ENCODE measurements around the gene MOCS1.

The MOCS1 gene

GRCh38 chr6:39899554-39900295 lies 34.5 kb downstream of the MOCS1 start:
- no peak for DNase-seq

DNA sequence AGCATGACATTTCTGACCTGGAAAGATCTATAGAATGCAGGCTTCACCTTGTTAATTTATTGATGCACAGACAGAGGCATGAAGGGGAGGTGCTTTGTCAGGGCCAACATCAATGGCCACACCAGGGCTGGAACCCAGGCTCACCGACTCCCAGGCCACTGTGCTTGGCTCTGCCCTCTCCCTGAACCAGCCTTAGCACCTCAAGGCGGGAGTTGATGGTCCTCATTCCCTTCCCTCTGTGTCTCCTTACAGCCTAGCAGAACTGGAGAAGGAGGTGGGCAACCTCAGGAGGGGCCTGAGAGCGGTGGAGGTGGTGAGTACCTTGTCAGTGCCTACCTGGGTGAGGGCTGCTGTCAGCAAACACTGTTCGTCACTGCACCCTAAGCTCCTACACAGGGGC lies 35.6 kb downstream of the MOCS1 start:
- no peak for DNase-seq

GRCh38 chr6:39897698-39898097 lies 36.6 kb downstream of the MOCS1 start:
- DNase-seq: no peak

DNA sequence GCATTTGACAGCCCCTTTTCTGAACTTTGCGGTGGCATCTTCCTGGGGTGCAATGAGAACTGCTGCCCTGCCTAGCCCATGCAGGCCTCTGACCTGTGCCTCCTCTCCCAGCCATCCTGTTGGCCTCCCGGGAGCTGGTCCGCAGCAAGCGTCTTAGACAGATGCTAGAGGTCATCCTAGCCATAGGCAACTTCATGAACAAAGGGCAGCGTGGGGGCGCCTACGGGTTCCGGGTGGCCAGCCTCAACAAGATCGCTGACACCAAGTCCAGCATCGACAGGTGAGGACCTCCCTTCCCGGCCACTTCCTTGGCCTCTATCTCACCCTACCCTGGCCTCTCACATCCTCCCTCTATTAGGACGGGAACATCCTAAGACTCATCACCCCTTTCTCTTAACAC lies 37.6 kb downstream of the MOCS1 start:
- DNase-seq: no peak

- no peak for DNase-seq
These were observed 41.0 kb downstream of the MOCS1 start for GRCh38 chr6:39893286-39893685.

GRCh38 chr6:39892490-39893129 lies 41.7 kb downstream of the MOCS1 start:
- DNase-seq: peak; percentile 13

GRCh38 chr6:39891976-39892375 lies 42.3 kb downstream of the MOCS1 start:
- DNase-seq: no peak

GRCh38 chr6:39891353-39891752 lies 42.9 kb downstream of the MOCS1 start:
- DNase-seq: no peak

DNA sequence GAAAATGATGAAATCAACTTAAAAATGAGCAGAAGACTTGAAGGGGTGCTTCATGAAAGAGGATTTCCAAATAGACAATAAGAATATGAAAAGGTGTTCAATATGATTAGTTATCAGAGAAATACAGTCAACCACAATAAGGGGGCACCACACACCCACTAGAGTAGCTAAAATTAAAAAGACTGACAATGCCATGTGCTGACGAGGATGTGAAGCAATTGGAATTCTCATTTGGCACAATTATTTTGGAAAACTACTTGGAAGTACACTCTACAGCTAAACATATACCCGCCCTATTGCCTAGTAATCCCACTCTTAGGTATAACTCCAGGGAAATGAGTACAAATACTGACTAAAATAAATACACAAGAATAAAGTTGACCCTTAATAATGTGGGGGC lies 45.0 kb downstream of the MOCS1 start:
- DNase-seq: no peak

- DNase-seq: peak; percentile 87
These were observed 46.4 kb downstream of the MOCS1 start for GRCh38 chr6:39887692-39888450.

- DNase-seq: no peak
These were observed 47.4 kb downstream of the MOCS1 start for GRCh38 chr6:39886871-39887270.

- no peak for DNase-seq
These were observed 48.6 kb downstream of the MOCS1 start for GRCh38 chr6:39885691-39886090.

DNA sequence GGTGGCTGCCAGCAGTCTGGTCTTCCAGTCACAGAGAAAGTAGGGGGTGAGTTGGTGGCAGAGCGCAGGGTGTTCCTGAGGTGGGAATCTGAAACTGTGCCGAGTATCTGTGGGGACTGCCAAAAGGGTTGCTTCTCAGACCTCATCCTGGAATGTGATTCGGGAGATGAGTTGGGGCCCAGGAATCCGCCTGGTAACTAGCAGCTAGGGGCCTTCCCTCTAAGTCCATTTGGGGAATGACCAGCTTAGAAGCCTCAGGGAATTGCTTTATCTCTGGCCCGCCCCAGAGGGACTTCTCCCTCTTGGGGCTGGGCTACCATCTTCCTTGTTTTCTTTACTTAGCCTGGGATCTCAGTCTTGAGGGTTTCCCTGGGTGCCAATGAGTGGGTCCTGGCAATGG lies 49.6 kb downstream of the MOCS1 start:
- peak; percentile 22 for DNase-seq

GRCh38 chr6:39882531-39882899 lies 51.7 kb downstream of the MOCS1 start:
- DNase-seq: peak; percentile 90

DNA sequence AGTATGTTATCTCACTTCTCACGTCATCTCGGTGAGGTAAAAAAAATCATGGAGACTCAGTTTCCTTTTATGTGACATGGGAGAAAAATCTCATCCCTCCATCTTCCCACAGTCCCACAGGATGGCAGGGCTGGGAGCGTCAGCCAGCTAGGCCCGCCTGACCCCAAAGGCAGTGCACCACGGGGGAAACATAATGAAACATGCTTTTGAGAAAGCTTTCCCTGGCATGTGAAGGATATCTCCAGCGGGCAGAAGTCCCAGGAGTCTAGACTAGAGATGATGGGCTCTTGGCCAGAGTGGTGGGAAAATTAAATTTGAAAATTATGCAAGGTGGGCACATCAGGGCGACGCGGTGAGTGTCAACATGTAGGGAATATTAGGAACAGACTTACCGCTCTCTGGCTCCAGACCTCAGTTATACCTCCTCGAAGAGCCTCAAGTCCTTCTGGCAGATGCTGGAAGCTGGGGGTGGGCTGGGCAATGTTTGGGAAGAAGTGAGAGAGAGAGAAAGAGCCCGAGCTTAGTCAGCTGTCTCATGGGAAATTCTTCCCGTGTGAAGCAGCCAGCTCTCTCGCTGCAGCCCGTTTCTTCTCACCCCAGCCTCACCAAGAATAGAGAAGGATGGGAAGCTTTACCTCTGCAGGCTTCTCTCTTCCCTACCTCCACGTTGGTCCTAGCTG lies 52.3 kb downstream of the MOCS1 start:
- peak; percentile 38 for DNase-seq

GRCh38 chr6:39880594-39880993 lies 53.7 kb downstream of the MOCS1 start:
- no peak for DNase-seq

- DNase-seq: no peak
These were observed 54.7 kb downstream of the MOCS1 start for GRCh38 chr6:39879535-39879934.

DNA sequence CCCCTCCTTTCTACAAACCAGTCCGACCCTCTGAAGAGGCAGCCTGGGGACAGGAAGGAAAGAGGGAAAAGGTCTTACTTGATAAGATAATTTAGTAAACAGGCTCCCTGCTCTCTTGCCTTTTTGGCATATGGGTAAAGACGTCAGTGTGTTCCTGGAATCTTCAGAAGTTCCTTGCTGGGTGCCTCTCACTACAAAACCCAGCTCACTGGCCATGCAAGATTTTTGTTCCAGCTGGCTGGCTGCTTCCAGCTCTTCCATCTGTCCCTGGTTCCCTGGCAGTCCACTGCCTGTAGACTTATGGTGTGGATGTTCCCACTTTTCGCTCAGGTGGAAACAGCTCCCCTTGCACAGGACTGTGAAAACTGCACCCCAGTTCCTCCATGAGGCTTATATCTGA lies 57.4 kb downstream of the MOCS1 start:
- DNase-seq: no peak

- DNase-seq: no peak
These were observed 58.2 kb downstream of the MOCS1 start for GRCh38 chr6:39876111-39876510.

DNA sequence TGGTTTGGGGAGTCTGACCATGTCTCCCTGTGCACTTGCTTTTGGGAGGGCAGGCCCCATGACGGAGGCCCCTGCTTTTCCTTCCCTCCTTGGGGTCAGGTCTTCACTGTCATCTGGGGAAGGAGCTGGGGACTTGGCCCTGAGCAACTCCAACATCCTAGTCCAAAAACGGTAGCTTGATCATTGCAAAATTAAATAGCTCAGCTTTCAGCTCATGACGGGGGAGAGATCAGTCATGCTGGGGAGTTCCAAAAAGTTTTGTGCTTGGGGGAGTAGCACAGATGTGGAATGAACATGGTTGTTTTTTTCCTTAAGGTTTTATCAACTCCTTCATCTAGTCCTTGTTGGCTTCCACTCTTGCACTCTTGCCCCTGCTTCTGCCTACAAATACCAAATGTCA lies 60.8 kb downstream of the MOCS1 start:
- DNase-seq: no peak

- no peak for DNase-seq
These were observed 63.3 kb downstream of the MOCS1 start for GRCh38 chr6:39870950-39871349.

DNA sequence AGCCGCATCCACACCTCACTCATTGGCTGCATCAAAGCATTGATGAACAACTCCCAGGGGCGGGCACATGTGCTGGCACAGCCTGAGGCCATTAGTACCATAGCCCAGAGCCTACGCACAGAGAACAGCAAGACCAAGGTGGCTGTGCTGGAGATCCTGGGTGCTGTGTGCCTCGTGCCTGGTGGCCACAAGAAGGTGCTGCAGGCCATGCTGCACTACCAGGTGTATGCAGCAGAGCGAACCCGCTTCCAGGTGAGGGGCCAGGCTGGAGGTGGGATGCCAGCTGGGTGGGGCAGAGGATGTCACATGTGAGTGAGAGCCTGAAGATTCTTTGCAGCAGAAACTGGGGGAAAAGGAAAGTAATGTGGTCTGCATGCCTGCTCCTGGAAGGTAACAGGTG lies 66.7 kb downstream of the MOCS1 start:
- no peak for DNase-seq

All from amniotic stem cell (primary cell).